ENCODE data around the gene ICOS. TPM values are rescaled to one million over a fixed set of nuclear protein-coding genes. Genes with fewer than 3 reads are reported as not detected.
"Not testable (repeated sequence)": the region's sequence is repeated elsewhere in the genome, so short reads cannot be mapped to it uniquely, and the experiment has no call there.

Gene ICOS
- total RNA-seq, 1 experiment from 2014 or later: not detected

DNA sequence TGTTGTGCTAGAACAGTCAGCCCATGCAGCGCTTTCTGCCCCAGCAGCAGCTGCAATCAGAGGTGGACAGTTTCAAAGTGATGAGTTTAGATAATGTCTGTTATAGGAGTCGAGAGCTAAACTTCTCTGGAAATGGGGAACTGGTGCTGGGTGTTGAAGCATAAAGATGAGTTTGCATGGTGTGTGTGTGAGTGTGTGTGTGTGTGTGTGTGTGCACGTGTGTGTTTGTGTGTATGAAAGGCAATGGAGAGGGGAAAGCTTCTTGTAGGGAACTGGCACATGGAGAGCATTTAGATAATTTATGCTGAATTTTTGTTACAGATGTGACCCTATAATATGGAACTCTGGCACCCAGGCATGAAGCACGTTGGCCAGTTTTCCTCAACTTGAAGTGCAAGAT lies 22.7 kb downstream of the ICOS start:
- no peaks in the 10 kb centered on the region for H3K4me1 ChIP-seq
- ChIA-PET POLR2A (no interaction called here), CTCF (no interaction called here)
- H3K36me3 ChIP-seq (ENCODE audit: control insufficient read depth, insufficient read depth, low read length): no peaks in the 10 kb centered on the region
- no peak overlapping the region for H3K27ac Mint-ChIP-seq (ENCODE audit: unreplicated experiment)
- no peaks in the 10 kb centered on the region for H3K9me3 Mint-ChIP-seq (ENCODE audit: unreplicated experiment)
- no peaks in the 10 kb centered on the region for H3K9me3 ChIP-seq
- no peaks in the 10 kb centered on the region for H3K4me1 Mint-ChIP-seq (ENCODE audit: low read depth, unreplicated experiment)
- TF ChIP-seq, protein P1, sequence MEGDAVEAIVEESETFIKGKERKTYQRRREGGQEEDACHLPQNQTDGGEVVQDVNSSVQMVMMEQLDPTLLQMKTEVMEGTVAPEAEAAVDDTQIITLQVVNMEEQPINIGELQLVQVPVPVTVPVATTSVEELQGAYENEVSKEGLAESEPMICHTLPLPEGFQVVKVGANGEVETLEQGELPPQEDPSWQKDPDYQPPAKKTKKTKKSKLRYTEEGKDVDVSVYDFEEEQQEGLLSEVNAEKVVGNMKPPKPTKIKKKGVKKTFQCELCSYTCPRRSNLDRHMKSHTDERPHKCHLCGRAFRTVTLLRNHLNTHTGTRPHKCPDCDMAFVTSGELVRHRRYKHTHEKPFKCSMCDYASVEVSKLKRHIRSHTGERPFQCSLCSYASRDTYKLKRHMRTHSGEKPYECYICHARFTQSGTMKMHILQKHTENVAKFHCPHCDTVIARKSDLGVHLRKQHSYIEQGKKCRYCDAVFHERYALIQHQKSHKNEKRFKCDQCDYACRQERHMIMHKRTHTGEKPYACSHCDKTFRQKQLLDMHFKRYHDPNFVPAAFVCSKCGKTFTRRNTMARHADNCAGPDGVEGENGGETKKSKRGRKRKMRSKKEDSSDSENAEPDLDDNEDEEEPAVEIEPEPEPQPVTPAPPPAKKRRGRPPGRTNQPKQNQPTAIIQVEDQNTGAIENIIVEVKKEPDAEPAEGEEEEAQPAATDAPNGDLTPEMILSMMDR (IDR thresholded peaks at IDR 0.05; ENCODE audit: insufficient read depth in 1 of 2, low read depth in 1 of 2, low read length in 1 of 2, severe bottlenecking in 1 of 2, unreplicated experiment in 1 of 2): no peak
- no peaks in the 10 kb centered on the region for H3K36me3 Mint-ChIP-seq (ENCODE audit: insufficient read depth, unreplicated experiment)
- no peak for DNase-seq
- BruUV-seq (replicated peaks): no TSS peak
- no peak overlapping the region for H3K4me3 ChIP-seq (ENCODE audit: low read depth, low read length)
- peaks cover 24% of the 10 kb centered on the region for H3K27me3 Mint-ChIP-seq (ENCODE audit: insufficient read depth, unreplicated experiment)
- intact Hi-C loops (cut with micrococcal nuclease; ENCODE audit: unreplicated experiment): no loop called here
- H3K27me3 ChIP-seq (replicated peaks; ENCODE audit: control insufficient read depth, insufficient read depth, low read length): no peaks in the 10 kb centered on the region
- no peak overlapping the region for H3K4me3 Mint-ChIP-seq (ENCODE audit: unreplicated experiment)

DNA sequence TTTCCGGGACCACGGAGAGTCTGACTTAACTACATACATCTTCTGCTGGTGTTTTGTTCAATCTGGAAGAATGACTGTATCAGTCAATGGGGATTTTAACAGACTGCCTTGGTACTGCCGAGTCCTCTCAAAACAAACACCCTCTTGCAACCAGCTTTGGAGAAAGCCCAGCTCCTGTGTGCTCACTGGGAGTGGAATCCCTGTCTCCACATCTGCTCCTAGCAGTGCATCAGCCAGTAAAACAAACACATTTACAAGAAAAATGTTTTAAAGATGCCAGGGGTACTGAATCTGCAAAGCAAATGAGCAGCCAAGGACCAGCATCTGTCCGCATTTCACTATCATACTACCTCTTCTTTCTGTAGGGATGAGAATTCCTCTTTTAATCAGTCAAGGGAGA lies 23.1 kb downstream of the ICOS start:
- ChIA-PET CTCF (no interaction called here), POLR2A (no interaction called here)
- Mint-ChIP-seq H3K36me3 (ENCODE audit: insufficient read depth, unreplicated experiment) (no peaks in the 10 kb centered on the region), H3K9me3 (ENCODE audit: unreplicated experiment) (no peaks in the 10 kb centered on the region), H3K4me1 (ENCODE audit: low read depth, unreplicated experiment) (no peaks in the 10 kb centered on the region), H3K27me3 (ENCODE audit: insufficient read depth, unreplicated experiment) (peaks cover 24% of the 10 kb centered on the region), H3K27ac (ENCODE audit: unreplicated experiment) (no peak overlapping the region), H3K4me3 (ENCODE audit: unreplicated experiment) (no peak overlapping the region)
- Histone ChIP-seq H3K4me3 (ENCODE audit: low read depth, low read length) (no peak overlapping the region), H3K36me3 (ENCODE audit: control insufficient read depth, insufficient read depth, low read length) (no peaks in the 10 kb centered on the region), H3K27me3 (replicated peaks; ENCODE audit: control insufficient read depth, insufficient read depth, low read length) (no peaks in the 10 kb centered on the region), H3K4me1 (no peaks in the 10 kb centered on the region), H3K9me3 (no peaks in the 10 kb centered on the region)
- DNase-seq: no peak
- BruUV-seq (replicated peaks): no TSS peak
- TF ChIP-seq, protein P1 (IDR thresholded peaks at IDR 0.05; ENCODE audit: insufficient read depth in 1 of 2, low read depth in 1 of 2, low read length in 1 of 2, severe bottlenecking in 1 of 2, unreplicated experiment in 1 of 2): no peak
- intact Hi-C loops (cut with micrococcal nuclease; ENCODE audit: unreplicated experiment): no loop called here

DNA sequence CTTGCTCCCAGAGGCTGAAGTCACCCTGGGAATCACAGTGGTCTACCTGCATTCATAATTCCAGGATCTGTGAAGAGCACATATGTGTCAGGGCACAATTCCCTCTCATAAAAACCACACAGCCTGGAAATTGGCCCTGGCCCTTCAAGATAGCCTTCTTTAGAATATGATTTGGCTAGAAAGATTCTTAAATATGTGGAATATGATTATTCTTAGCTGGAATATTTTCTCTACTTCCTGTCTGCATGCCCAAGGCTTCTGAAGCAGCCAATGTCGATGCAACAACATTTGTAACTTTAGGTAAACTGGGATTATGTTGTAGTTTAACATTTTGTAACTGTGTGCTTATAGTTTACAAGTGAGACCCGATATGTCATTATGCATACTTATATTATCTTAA lies 24.2 kb downstream of the ICOS start:
- Histone ChIP-seq H3K9me3 (no peaks in the 10 kb centered on the region), H3K4me3 (ENCODE audit: low read depth, low read length) (no peak overlapping the region), H3K4me1 (no peaks in the 10 kb centered on the region), H3K36me3 (ENCODE audit: control insufficient read depth, insufficient read depth, low read length) (no peaks in the 10 kb centered on the region), H3K27me3 (replicated peaks; ENCODE audit: control insufficient read depth, insufficient read depth, low read length) (no peaks in the 10 kb centered on the region)
- H3K27me3 Mint-ChIP-seq (ENCODE audit: insufficient read depth, unreplicated experiment): peaks cover 27% of the 10 kb centered on the region
- H3K9me3 Mint-ChIP-seq (ENCODE audit: unreplicated experiment): no peaks in the 10 kb centered on the region
- CTCF ChIA-PET: no interaction called here
- DNase-seq: no peak
- no peaks in the 10 kb centered on the region for H3K4me1 Mint-ChIP-seq (ENCODE audit: low read depth, unreplicated experiment)
- TF ChIP-seq, protein P1 (IDR thresholded peaks at IDR 0.05; ENCODE audit: insufficient read depth in 1 of 2, low read depth in 1 of 2, low read length in 1 of 2, severe bottlenecking in 1 of 2, unreplicated experiment in 1 of 2): no peak
- POLR2A ChIA-PET: no interaction called here
- no peaks in the 10 kb centered on the region for H3K36me3 Mint-ChIP-seq (ENCODE audit: insufficient read depth, unreplicated experiment)
- no TSS peak for BruUV-seq (replicated peaks)
- intact Hi-C loops (cut with micrococcal nuclease; ENCODE audit: unreplicated experiment): no loop called here
- no peak overlapping the region for H3K27ac Mint-ChIP-seq (ENCODE audit: unreplicated experiment)
- H3K4me3 Mint-ChIP-seq (ENCODE audit: unreplicated experiment): no peak overlapping the region

DNA sequence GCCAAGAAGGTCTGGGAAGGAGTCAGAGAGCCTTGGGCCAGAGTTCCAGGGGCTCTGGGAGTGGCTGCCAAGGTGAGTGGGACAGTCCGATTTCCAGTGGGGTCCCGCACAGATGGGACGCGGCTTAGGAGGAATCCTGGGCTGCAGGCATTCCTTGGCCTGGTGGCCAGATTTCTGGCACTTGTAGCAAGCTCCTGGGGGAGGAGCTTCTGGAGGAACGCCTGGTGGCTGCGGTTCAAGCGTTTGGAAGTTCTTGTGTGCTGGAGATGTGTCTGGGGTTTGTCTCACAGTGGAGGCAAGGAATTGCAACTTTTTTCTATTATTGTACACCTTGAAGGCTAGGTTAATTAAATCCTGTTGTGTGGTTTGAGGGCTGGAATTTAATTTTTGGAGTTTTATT lies 28.6 kb downstream of the ICOS start:
- H3K4me3 Mint-ChIP-seq (ENCODE audit: unreplicated experiment); H3K4me3 ChIP-seq (ENCODE audit: low read depth, low read length); H3K36me3 ChIP-seq (ENCODE audit: control insufficient read depth, insufficient read depth, low read length); CTCF ChIA-PET; H3K4me1 ChIP-seq; H3K27me3 ChIP-seq (replicated peaks; ENCODE audit: control insufficient read depth, insufficient read depth, low read length); H3K4me1 Mint-ChIP-seq (ENCODE audit: low read depth, unreplicated experiment); H3K9me3 ChIP-seq; BruUV-seq (replicated peaks); intact Hi-C loops (cut with micrococcal nuclease; ENCODE audit: unreplicated experiment); H3K9me3 Mint-ChIP-seq (ENCODE audit: unreplicated experiment); H3K27ac Mint-ChIP-seq (ENCODE audit: unreplicated experiment); H3K36me3 Mint-ChIP-seq (ENCODE audit: insufficient read depth, unreplicated experiment); POLR2A ChIA-PET; DNase-seq: not testable (repeated sequence)
- peaks cover 30% of the 10 kb centered on the region for H3K27me3 Mint-ChIP-seq (ENCODE audit: insufficient read depth, unreplicated experiment)

Measured in Caco-2 (cell line).